GM21447 (cell line): ENCODE results near the gene C6orf136.

Experiments used
- ATAC-seq: cut with Tn5 transposase; IDR thresholded peaks from one replicate; pipeline ENCODE4 v1.9.1; 2021; ENCODE audit not compliant: unreplicated experiment

The C6orf136 gene

GRCh38 chr6:30615958-30616810 lies 30.7 kb upstream of the C6orf136 start:
- ATAC-seq: no peak

- peak; percentile 72 for ATAC-seq
These were observed 29.9 kb upstream of the C6orf136 start, which contains the start of gene PPP1R10 for GRCh38 chr6:30616811-30617564. Gene PPP1R10, minus strand, starts transcription at chr6:30617243. Its CDS starts 7,299 bp downstream, at chr6:30609944.

GRCh38 chr6:30617565-30618269 lies 29.2 kb upstream of the C6orf136 start, which contains the start of gene MRPS18B:
Gene MRPS18B, plus strand, starts transcription at chr6:30617840. Its CDS starts 26 bp downstream, at chr6:30617866.
- peak; percentile 65 for ATAC-seq

- no peak for ATAC-seq
These were observed 28.6 kb upstream of the C6orf136 start for GRCh38 chr6:30618270-30618797.

GRCh38 chr6:30619561-30619960 lies 27.4 kb upstream of the C6orf136 start:
- ATAC-seq: no peak

GRCh38 chr6:30625511-30625910 lies 21.4 kb upstream of the C6orf136 start:
- no peak for ATAC-seq

GRCh38 chr6:30626484-30627366 lies 20.2 kb upstream of the C6orf136 start, which contains the start of gene ATAT1:
Gene ATAT1, plus strand, starts transcription at chr6:30626874.
- ATAC-seq: peak; percentile 90

GRCh38 chr6:30635834-30636233 lies 11.1 kb upstream of the C6orf136 start:
- ATAC-seq: no peak

GRCh38 chr6:30640481-30640880 lies 6.5 kb upstream of the C6orf136 start:
- ATAC-seq: no peak

GRCh38 chr6:30641048-30641447 lies 5.9 kb upstream of the C6orf136 start:
- ATAC-seq: no peak

GRCh38 chr6:30643656-30644055 lies 3.3 kb upstream of the C6orf136 start:
- ATAC-seq: no peak

GRCh38 chr6:30644769-30645168 lies 2.2 kb upstream of the C6orf136 start:
- no peak for ATAC-seq

GRCh38 chr6:30645989-30646388 lies 944 bp upstream of the C6orf136 start:
- no peak for ATAC-seq

- ATAC-seq: peak; percentile 58
These were observed 546 bp downstream of the C6orf136 start for GRCh38 chr6:30647242-30648116.

GRCh38 chr6:30651143-30651542 lies 4.2 kb downstream of the C6orf136 start:
- no peak for ATAC-seq

GRCh38 chr6:30654798-30655742 lies 8.1 kb downstream of the C6orf136 start:
- no peak for ATAC-seq

- no peak for ATAC-seq
These were observed 8.8 kb downstream of the C6orf136 start for GRCh38 chr6:30655743-30656094.

- no peak for ATAC-seq
These were observed 9.6 kb downstream of the C6orf136 start for GRCh38 chr6:30656513-30656912.
